ENCODE data around the gene NDUFAF2. TPM values are rescaled to one million over a fixed set of nuclear protein-coding genes. Genes with fewer than 3 reads are reported as not detected.

Gene NDUFAF2
- polyA plus RNA-seq = 10 to 100 TPM; 15.7 to 23.2 (median 20.4) TPM

GRCh38 chr5:60944904-60945812, at the start of gene NDUFAF2, which contains the start of gene ERCC8:
NDUFAF2 (plus strand) TSS chr5:60945205; CDS start chr5:60945256, 51 bp downstream.
ERCC8 (minus strand) TSS chr5:60945070; CDS start chr5:60945008, 62 bp downstream.
- Mint-ChIP-seq H3K4me1 (peaks cover 15 to 17% of the 10 kb centered on the region in 2 donors), H3K9me3 (no peaks in the 10 kb centered on the region), H3K36me3 (no peaks in the 10 kb centered on the region), H3K4me3 (no peak within 1 kb of the TSS), H3K27ac (peak within 1 kb of the TSS in 4 of 6 donors; percentile 50 to 87 (median 78)), H3K27me3 (ENCODE audit: low read depth in 3 of 3) (no peaks in the 10 kb centered on the region)
- peak; percentile 88 to 89 (median 89) for DNase-seq

GRCh38 chr5:60896991-60897390, 48.0 kb upstream of the NDUFAF2 start:
- Mint-ChIP-seq H3K27ac (no peak overlapping the region), H3K27me3 (ENCODE audit: low read depth in 3 of 3) (peaks cover 0 to 1% (median 0%) of the 10 kb centered on the region in 3 donors), H3K4me3 (no peak overlapping the region), H3K9me3 (no peaks in the 10 kb centered on the region), H3K36me3 (peaks cover 29 to 42% (median 32%) of the 10 kb centered on the region in 3 donors), H3K4me1 (no peaks in the 10 kb centered on the region)
- DNase-seq = no peak

GRCh38 chr5:60903356-60903755, 41.6 kb upstream of the NDUFAF2 start:
- no peak overlapping the region for H3K27ac Mint-ChIP-seq
- no peaks in the 10 kb centered on the region for H3K4me1 Mint-ChIP-seq
- H3K36me3 Mint-ChIP-seq = peaks cover 9 to 30% (median 18%) of the 10 kb centered on the region in 3 donors
- H3K9me3 Mint-ChIP-seq = no peaks in the 10 kb centered on the region
- peaks cover 0 to 2% (median 0%) of the 10 kb centered on the region in 3 donors for H3K27me3 Mint-ChIP-seq (ENCODE audit: low read depth in 3 of 3)
- no peak overlapping the region for H3K4me3 Mint-ChIP-seq
- no peak for DNase-seq

- no peaks in the 10 kb centered on the region for H3K27me3 Mint-ChIP-seq (ENCODE audit: low read depth in 3 of 3)
- H3K36me3 Mint-ChIP-seq = peaks cover 29 to 48% (median 45%) of the 10 kb centered on the region in 3 donors
- H3K4me3 Mint-ChIP-seq = no peak overlapping the region
- H3K27ac Mint-ChIP-seq = no peak overlapping the region
- H3K4me1 Mint-ChIP-seq = no peaks in the 10 kb centered on the region
- H3K9me3 Mint-ChIP-seq = no peaks in the 10 kb centered on the region
- no peak for DNase-seq
These were observed 28.4 kb upstream of the NDUFAF2 start for GRCh38 chr5:60916646-60917045.

- no peaks in the 10 kb centered on the region for H3K27me3 Mint-ChIP-seq (ENCODE audit: low read depth in 3 of 3)
- no peaks in the 10 kb centered on the region for H3K4me1 Mint-ChIP-seq
- H3K27ac Mint-ChIP-seq = no peak overlapping the region
- H3K36me3 Mint-ChIP-seq = peaks cover 27 to 48% (median 39%) of the 10 kb centered on the region in 3 donors
- H3K9me3 Mint-ChIP-seq = no peaks in the 10 kb centered on the region
- no peak for DNase-seq
- no peak overlapping the region for H3K4me3 Mint-ChIP-seq
These were observed 26.5 kb upstream of the NDUFAF2 start for GRCh38 chr5:60918466-60918865.

- H3K27ac Mint-ChIP-seq = no peak overlapping the region
- H3K27me3 Mint-ChIP-seq (ENCODE audit: low read depth in 3 of 3) = no peaks in the 10 kb centered on the region
- no peak for DNase-seq
- peaks cover 13 to 28% (median 23%) of the 10 kb centered on the region in 3 donors for H3K36me3 Mint-ChIP-seq
- H3K4me3 Mint-ChIP-seq = no peak overlapping the region
- no peaks in the 10 kb centered on the region for H3K4me1 Mint-ChIP-seq
- no peaks in the 10 kb centered on the region for H3K9me3 Mint-ChIP-seq
These were observed 17.6 kb upstream of the NDUFAF2 start for GRCh38 chr5:60927450-60927849.

- Mint-ChIP-seq H3K4me3 (no peak overlapping the region), H3K4me1 (no peaks in the 10 kb centered on the region), H3K9me3 (no peaks in the 10 kb centered on the region), H3K27ac (no peak overlapping the region), H3K36me3 (peaks cover 10 to 21% (median 18%) of the 10 kb centered on the region in 3 donors), H3K27me3 (ENCODE audit: low read depth in 3 of 3) (no peaks in the 10 kb centered on the region)
- no peak for DNase-seq
These were observed 16.0 kb upstream of the NDUFAF2 start for GRCh38 chr5:60929024-60929423.

GRCh38 chr5:60943624-60944023, 1.4 kb upstream of the NDUFAF2 start:
- H3K27ac Mint-ChIP-seq = peak overlapping the region in 1 of 6 donors; percentile 64
- no peaks in the 10 kb centered on the region for H3K27me3 Mint-ChIP-seq (ENCODE audit: low read depth in 3 of 3)
- H3K4me1 Mint-ChIP-seq = peaks cover 15 to 17% of the 10 kb centered on the region in 2 donors
- DNase-seq = no peak
- no peaks in the 10 kb centered on the region for H3K9me3 Mint-ChIP-seq
- H3K36me3 Mint-ChIP-seq = no peaks in the 10 kb centered on the region
- no peak overlapping the region for H3K4me3 Mint-ChIP-seq

GRCh38 chr5:60945813-60946187, 795 bp downstream of the NDUFAF2 start:
- DNase-seq = no peak
- Mint-ChIP-seq H3K36me3 (no peaks in the 10 kb centered on the region), H3K27ac (peak overlapping the region in 4 of 6 donors; percentile 50 to 87 (median 78)), H3K9me3 (no peaks in the 10 kb centered on the region), H3K4me3 (no peak overlapping the region), H3K27me3 (ENCODE audit: low read depth in 3 of 3) (no peaks in the 10 kb centered on the region), H3K4me1 (peaks cover 15 to 17% of the 10 kb centered on the region in 2 donors)

GRCh38 chr5:60948738-60949137, 3.7 kb downstream of the NDUFAF2 start:
- DNase-seq = no peak
- H3K27me3 Mint-ChIP-seq (ENCODE audit: low read depth in 3 of 3) = no peaks in the 10 kb centered on the region
- H3K9me3 Mint-ChIP-seq = no peaks in the 10 kb centered on the region
- no peak overlapping the region for H3K4me3 Mint-ChIP-seq
- H3K4me1 Mint-ChIP-seq = peaks cover 12 to 17% of the 10 kb centered on the region in 2 donors
- no peak overlapping the region for H3K27ac Mint-ChIP-seq
- H3K36me3 Mint-ChIP-seq = no peaks in the 10 kb centered on the region

- Mint-ChIP-seq H3K9me3 (no peaks in the 10 kb centered on the region), H3K36me3 (no peaks in the 10 kb centered on the region), H3K27me3 (ENCODE audit: low read depth in 3 of 3) (no peaks in the 10 kb centered on the region), H3K4me3 (no peak overlapping the region), H3K27ac (no peak overlapping the region), H3K4me1 (no peaks in the 10 kb centered on the region)
- no peak for DNase-seq
These were observed 10.2 kb downstream of the NDUFAF2 start for GRCh38 chr5:60955239-60955638.

GRCh38 chr5:60958088-60958487, 13.1 kb downstream of the NDUFAF2 start:
- H3K4me1 Mint-ChIP-seq = no peaks in the 10 kb centered on the region
- no peak overlapping the region for H3K27ac Mint-ChIP-seq
- H3K9me3 Mint-ChIP-seq = no peaks in the 10 kb centered on the region
- H3K36me3 Mint-ChIP-seq = no peaks in the 10 kb centered on the region
- DNase-seq = no peak
- H3K4me3 Mint-ChIP-seq = no peak overlapping the region
- H3K27me3 Mint-ChIP-seq (ENCODE audit: low read depth in 3 of 3) = no peaks in the 10 kb centered on the region

- DNase-seq = no peak
- H3K4me1 Mint-ChIP-seq = no peaks in the 10 kb centered on the region
- H3K4me3 Mint-ChIP-seq = no peak overlapping the region
- H3K27ac Mint-ChIP-seq = no peak overlapping the region
- H3K36me3 Mint-ChIP-seq = no peaks in the 10 kb centered on the region
- H3K9me3 Mint-ChIP-seq = no peaks in the 10 kb centered on the region
- H3K27me3 Mint-ChIP-seq (ENCODE audit: low read depth in 3 of 3) = peaks cover 0 to 1% (median 0%) of the 10 kb centered on the region in 3 donors
These were observed 13.7 kb downstream of the NDUFAF2 start for GRCh38 chr5:60958712-60959111.

GRCh38 chr5:60959156-60959555, 14.2 kb downstream of the NDUFAF2 start:
- DNase-seq = no peak
- no peak overlapping the region for H3K27ac Mint-ChIP-seq
- no peaks in the 10 kb centered on the region for H3K4me1 Mint-ChIP-seq
- no peaks in the 10 kb centered on the region for H3K9me3 Mint-ChIP-seq
- no peak overlapping the region for H3K4me3 Mint-ChIP-seq
- no peaks in the 10 kb centered on the region for H3K36me3 Mint-ChIP-seq
- H3K27me3 Mint-ChIP-seq (ENCODE audit: low read depth in 3 of 3) = peaks cover 0 to 1% (median 0%) of the 10 kb centered on the region in 3 donors
